Sigmoid colon (tissue), 7 donors: Measurements from ENCODE around the gene DMRT3. TPM values are rescaled to one million over a fixed set of nuclear protein-coding genes. Genes with fewer than 3 reads are reported as not detected.

ENCODE experiments used
- DNase-seq: peaks from one replicate; pipeline ENCODE4 v3.0.0-alpha.2; 2019
- H3K27ac ChIP-seq, 4 donors: fragments of 200-600 bp; sonication (generic); one replicate each; pipeline ENCODE4 v1.5.1; 2016 to 2019; ENCODE audit warnings: mild to moderate bottlenecking in 1 of 4
- H3K27me3 ChIP-seq, 3 donors: fragments of 200-600 bp; sonication (generic); one replicate each; pipeline ENCODE4 v1.5.1; 2019; ENCODE audit warnings: mild to moderate bottlenecking in 1 of 3
- H3K36me3 ChIP-seq, 4 donors: fragments of 200-600 bp; sonication (generic); one replicate each; pipeline ENCODE4 v1.5.1; 2016 to 2019
- H3K4me1 ChIP-seq, 4 donors: fragments of 200-600 bp; sonication (generic); one replicate each; pipeline ENCODE4 v1.5.1; 2017 to 2019
- H3K4me3 ChIP-seq, 4 donors: fragments of 200-600 bp; sonication (generic); one replicate each; pipeline ENCODE4 v1.5.1; 2017 to 2019; ENCODE audit warnings: mild to moderate bottlenecking in 2 of 4, moderate library complexity in 1 of 4
- H3K9me3 ChIP-seq, 4 donors: fragments of 200-600 bp in 3 of 4; sonication (generic) in 3 of 4; one replicate each; pipeline versions ENCODE4 v1.5.1 to v1.6.1; 2013 to 2019
- CTCF ChIP-seq, 4 experiments: fragments of 450-650 bp in 3 of 4; fragments of 200-600 bp in 1 of 4; IDR thresholded peaks; one replicate each; pipeline ENCODE4 v1.5.1; 2016 to 2019; ENCODE audit warnings: antibody characterized with exemption in 4 of 4, mild to moderate bottlenecking in 3 of 4, moderate library complexity in 2 of 4
- EP300 ChIP-seq, 4 donors: sonication (generic); formaldehyde crosslinking; IDR thresholded peaks; one replicate each; pipeline ENCODE4 v1.6.1; 2017; ENCODE audit warnings: antibody characterized with exemption in 4 of 4
- POLR2A ChIP-seq, 2 donors: fragments of 450-650 bp; IDR thresholded peaks; one replicate each; pipeline ENCODE4 v1.6.1; 2016; ENCODE audit warnings: antibody characterized with exemption in 2 of 2, mild to moderate bottlenecking in 2 of 2, moderate library complexity in 2 of 2
- POLR2AphosphoS5 ChIP-seq, 4 donors: sonication (generic); formaldehyde crosslinking; IDR thresholded peaks; one replicate each; pipeline ENCODE4 v1.6.1; 2017; ENCODE audit warnings: antibody characterized with exemption in 4 of 4
- WGBS, 2 donors: extraction: QIAGEN DNeasy Blood & Tissue Kit; methylation state at CpG; one replicate each; pipeline ENCODE4 v1.1.7; 2013; 5-methylcytosine and 5-hydroxymethylcytosine counted together
- intact Hi-C: fragments of 100-400 bp; cut with DNase I; formaldehyde crosslinking; loops from one replicate; pipeline ENCODE4 v1.15.1; 2023
- polyA plus RNA-seq, 3 donors: library from polyadenylated mRNA; stranded (reverse); fragments of 200-250 nt; gene quantifications; one replicate each; pipeline ENCODE4 v1.2.3, GENCODE V29; 2013
- total RNA-seq, 4 donors: library from RNA; depleted of rRNA; stranded (reverse); fragments of >200 nt; gene quantifications; one replicate each; pipeline ENCODE4 v1.1.0, GENCODE V29; 2016
- donor health status: healthy with polysubstance abuse.
- donor health status: Bipolar disorder and iron deficiency.
- donor health status: healthy.

The DMRT3 gene
- total and polyA plus RNA-seq, 7 donors = not detected

- DNase-seq = no peak
- H3K4me1 ChIP-seq = peaks cover 0 to 44% (median 41%) of the 10 kb centered on the region in 4 donors
- intact Hi-C loops = no loop called here
- WGBS, 2 donors = 8 to 9% methylated on average over 57 of the region's 57 CpGs
- H3K27ac ChIP-seq = no peak overlapping the region
- no peaks in the 10 kb centered on the region for H3K36me3 ChIP-seq
- no peaks in the 10 kb centered on the region for H3K9me3 ChIP-seq
- peaks cover 65 to 100% (median 90%) of the 10 kb centered on the region in 3 donors for H3K27me3 ChIP-seq
- TF ChIP-seq EP300 (IDR thresholded peaks at IDR 0.05) (no peak), POLR2A (IDR thresholded peaks at IDR 0.05) (no peak), CTCF (IDR thresholded peaks at IDR 0.05) (no peak), POLR2AphosphoS5 (IDR thresholded peaks at IDR 0.05) (no peak)
- no peak overlapping the region for H3K4me3 ChIP-seq
These were observed 6.1 kb upstream of the DMRT3 start for GRCh38 chr9:970151-970996.

GRCh38 chr9:971901-972500 is 4.5 kb upstream of the DMRT3 start:
- intact Hi-C loops = no loop called here
- Histone ChIP-seq H3K27me3 (peaks cover 81 to 100% (median 98%) of the 10 kb centered on the region in 3 donors), H3K36me3 (no peaks in the 10 kb centered on the region), H3K27ac (no peak overlapping the region), H3K9me3 (no peaks in the 10 kb centered on the region), H3K4me1 (peaks cover 0 to 57% (median 53%) of the 10 kb centered on the region in 4 donors), H3K4me3 (peak overlapping the region in 3 of 4 donors; percentile 34 to 41 (median 39))
- TF ChIP-seq POLR2A (IDR thresholded peaks at IDR 0.05) (no peak), EP300 (IDR thresholded peaks at IDR 0.05) (no peak), POLR2AphosphoS5 (IDR thresholded peaks at IDR 0.05) (no peak), CTCF (IDR thresholded peaks at IDR 0.05) (no peak)
- DNase-seq = no peak
- WGBS, 2 donors = 1 to 3% methylated on average over 42 of the region's 42 CpGs

GRCh38 chr9:972501-973294 is 3.8 kb upstream of the DMRT3 start:
- Histone ChIP-seq H3K27me3 (peaks cover 82 to 100% (median 100%) of the 10 kb centered on the region in 3 donors), H3K9me3 (no peaks in the 10 kb centered on the region), H3K27ac (no peak overlapping the region), H3K4me1 (peaks cover 0 to 58% (median 54%) of the 10 kb centered on the region in 4 donors), H3K4me3 (peak overlapping the region in 3 of 4 donors; percentile 34 to 41 (median 39)), H3K36me3 (no peaks in the 10 kb centered on the region)
- intact Hi-C loops = no loop called here
- TF ChIP-seq CTCF (IDR thresholded peaks at IDR 0.05) (no peak), POLR2A (IDR thresholded peaks at IDR 0.05) (no peak), EP300 (IDR thresholded peaks at IDR 0.05) (no peak), POLR2AphosphoS5 (IDR thresholded peaks at IDR 0.05) (no peak)
- DNase-seq = no peak
- 5 to 6% methylated on average over 68 of the region's 68 CpGs for WGBS, 2 donors

- intact Hi-C loops = no loop called here
- H3K9me3 ChIP-seq = no peaks in the 10 kb centered on the region
- H3K4me1 ChIP-seq = peaks cover 0 to 58% (median 54%) of the 10 kb centered on the region in 4 donors
- 15 to 18% methylated on average over 17 of the region's 17 CpGs for WGBS, 2 donors
- peaks cover 86 to 100% (median 100%) of the 10 kb centered on the region in 3 donors for H3K27me3 ChIP-seq
- no peak overlapping the region for H3K4me3 ChIP-seq
- TF ChIP-seq CTCF (IDR thresholded peaks at IDR 0.05) (no peak), POLR2A (IDR thresholded peaks at IDR 0.05) (no peak), POLR2AphosphoS5 (IDR thresholded peaks at IDR 0.05) (no peak), EP300 (IDR thresholded peaks at IDR 0.05) (no peak)
- no peak for DNase-seq
- no peak overlapping the region for H3K27ac ChIP-seq
- no peaks in the 10 kb centered on the region for H3K36me3 ChIP-seq
These were observed 3.1 kb upstream of the DMRT3 start for GRCh38 chr9:973295-973834.
